HepG2 (cell line): Measurements from ENCODE around the gene DENND5A. TPM values are rescaled to one million over a fixed set of nuclear protein-coding genes. Genes with fewer than 3 reads are reported as not detected.
A peak's percentile ranks its signal among the peaks of the same experiment; 100 is the strongest.

Experiments
- BRCA1 ChIP-seq: sonication (generic); formaldehyde crosslinking; IDR thresholded peaks from 2 replicates; pipeline ENCODE4 v1.4.0; 2020; ENCODE audit warnings: missing genetic modification reagents
- BRD4 ChIP-seq: sonication (generic); formaldehyde crosslinking; IDR thresholded peaks from 2 replicates; pipeline ENCODE4 v1.4.0; 2020; ENCODE audit warnings: missing genetic modification reagents
- ELF1 ChIP-seq: sonication (generic); formaldehyde crosslinking; IDR thresholded peaks from 2 replicates; pipeline ENCODE4 v1.4.0; 2020; ENCODE audit warnings: missing genetic modification reagents
- FLYWCH1 ChIP-seq: sonication (generic); formaldehyde crosslinking; IDR thresholded peaks from 2 replicates; pipeline ENCODE4 v1.8.1; 2023; ENCODE audit warnings: mild to moderate bottlenecking, missing genetic modification reagents
- HDAC2 ChIP-seq: sonication (generic); formaldehyde crosslinking; IDR thresholded peaks from 2 replicates; pipeline ENCODE4 v1.4.0; 2020; ENCODE audit warnings: missing genetic modification reagents
- HIVEP1 ChIP-seq: sonication (generic); formaldehyde crosslinking; IDR thresholded peaks from 2 replicates; pipeline ENCODE4 v1.4.0; 2020; ENCODE audit warnings: mild to moderate bottlenecking, missing genetic modification reagents
- HNF4A ChIP-seq: sonication (generic); formaldehyde crosslinking; IDR thresholded peaks from 2 replicates; pipeline ENCODE4 v1.4.0; 2020; ENCODE audit warnings: missing genetic modification reagents
- NFYB ChIP-seq: sonication (generic); formaldehyde crosslinking; IDR thresholded peaks from 2 replicates; pipeline ENCODE4 v1.4.0; 2020; ENCODE audit warnings: missing genetic modification reagents
- NR1H2 ChIP-seq: sonication (generic); formaldehyde crosslinking; IDR thresholded peaks from 2 replicates; pipeline ENCODE4 v1.8.1; 2022; ENCODE audit warnings: low read depth, missing genetic modification reagents, borderline replicate concordance
- SMYD3 ChIP-seq: sonication (generic); formaldehyde crosslinking; IDR thresholded peaks from 2 replicates; pipeline ENCODE4 v1.8.1; 2023; ENCODE audit warnings: mild to moderate bottlenecking, missing genetic modification reagents
- SUZ12 ChIP-seq: fragments of 150-350 bp; IDR thresholded peaks from 2 replicates; pipeline ENCODE4 v1.6.1; 2014; ENCODE audit warnings: low read depth, low read length
- YEATS4 ChIP-seq: sonication (generic); formaldehyde crosslinking; IDR thresholded peaks from 2 replicates; pipeline ENCODE4 v1.4.0; 2020; ENCODE audit warnings: missing genetic modification reagents, borderline replicate concordance
- ZFX ChIP-seq: sonication (generic); formaldehyde crosslinking; IDR thresholded peaks from 2 replicates; pipeline ENCODE4 v1.4.0; 2020; ENCODE audit warnings: mild to moderate bottlenecking, low read depth, missing genetic modification reagents, moderate library complexity
- ZNF331 ChIP-seq: sonication (generic); formaldehyde crosslinking; IDR thresholded peaks from 2 replicates; pipeline ENCODE4 v1.4.0; 2020; ENCODE audit warnings: missing genetic modification reagents
- ZNF607 ChIP-seq: sonication (generic); formaldehyde crosslinking; IDR thresholded peaks from 2 replicates; pipeline ENCODE4 v1.5.1; 2020; ENCODE audit warnings: missing genetic modification reagents, mild to moderate bottlenecking, borderline replicate concordance
- ZNF816 ChIP-seq: sonication (generic); formaldehyde crosslinking; IDR thresholded peaks from 2 replicates; pipeline ENCODE4 v1.8.0; 2022; ENCODE audit warnings: missing genetic modification reagents, mild to moderate bottlenecking, borderline replicate concordance
- polyA plus RNA-seq, 8 experiments: library from polyadenylated mRNA; depleted of rRNA in 3 of 8; stranded (reverse) in 7 of 8; unstranded in 1 of 8; fragments of >200 nt; fragmentation: Illumina TruSeq in 4 of 8; extraction: Trizol in 4 of 8; gene quantifications; 2 replicates each; pipeline versions ENCODE4 v1.2.1 to v1.2.3, GENCODE V29; 2011 to 2016; ENCODE audit warnings: low read depth in 4 of 8, missing spikeins in 1 of 8, mixed read lengths in 1 of 8; ENCODE audit not compliant: insufficient read depth in 1 of 8
- total RNA-seq, 5 experiments: library from RNA; depleted of rRNA; stranded (reverse); fragments of >200 nt; fragmentation: Illumina TruSeq; extraction: Trizol; gene quantifications; 2 replicates each; pipeline ENCODE4 v1.2.3, GENCODE V29; 2016; ENCODE audit warnings: low read depth in 1 of 5
- TF ChIP-seq, protein P1 (sequence below): sonication (generic); formaldehyde crosslinking; IDR thresholded peaks from 2 replicates; pipeline ENCODE4 v1.8.0; 2022; ENCODE audit warnings: missing genetic modification reagents, mild to moderate bottlenecking, moderate library complexity, borderline replicate concordance
- TF ChIP-seq, protein P2 (sequence below): conservative IDR thresholded peaks from 2 replicates; pipeline ENCODE4 v1.6.1; 2018; ENCODE audit warnings: missing genetic modification reagents
- TF ChIP-seq, protein P3 (sequence below): sonication (generic); formaldehyde crosslinking; IDR thresholded peaks from 2 replicates; pipeline ENCODE4 v1.4.0; 2020; ENCODE audit warnings: mild to moderate bottlenecking, missing genetic modification reagents
- TF ChIP-seq, protein P4 (sequence below): IDR thresholded peaks from 2 replicates; pipeline ENCODE4 v1.6.1; 2016; ENCODE audit warnings: low read depth, borderline replicate concordance
- TF ChIP-seq, protein P5 (sequence below): sonication (generic); formaldehyde crosslinking; conservative IDR thresholded peaks from 2 replicates; pipeline ENCODE4 v1.8.0; 2022; ENCODE audit warnings: missing genetic modification reagents

The DENND5A gene
- total and polyA plus RNA-seq, 2 of the 13 experiments (the other 11 are each of a cell fraction or from before 2014, with no cell fraction given) = 63.3 to 145 TPM

DNA sequence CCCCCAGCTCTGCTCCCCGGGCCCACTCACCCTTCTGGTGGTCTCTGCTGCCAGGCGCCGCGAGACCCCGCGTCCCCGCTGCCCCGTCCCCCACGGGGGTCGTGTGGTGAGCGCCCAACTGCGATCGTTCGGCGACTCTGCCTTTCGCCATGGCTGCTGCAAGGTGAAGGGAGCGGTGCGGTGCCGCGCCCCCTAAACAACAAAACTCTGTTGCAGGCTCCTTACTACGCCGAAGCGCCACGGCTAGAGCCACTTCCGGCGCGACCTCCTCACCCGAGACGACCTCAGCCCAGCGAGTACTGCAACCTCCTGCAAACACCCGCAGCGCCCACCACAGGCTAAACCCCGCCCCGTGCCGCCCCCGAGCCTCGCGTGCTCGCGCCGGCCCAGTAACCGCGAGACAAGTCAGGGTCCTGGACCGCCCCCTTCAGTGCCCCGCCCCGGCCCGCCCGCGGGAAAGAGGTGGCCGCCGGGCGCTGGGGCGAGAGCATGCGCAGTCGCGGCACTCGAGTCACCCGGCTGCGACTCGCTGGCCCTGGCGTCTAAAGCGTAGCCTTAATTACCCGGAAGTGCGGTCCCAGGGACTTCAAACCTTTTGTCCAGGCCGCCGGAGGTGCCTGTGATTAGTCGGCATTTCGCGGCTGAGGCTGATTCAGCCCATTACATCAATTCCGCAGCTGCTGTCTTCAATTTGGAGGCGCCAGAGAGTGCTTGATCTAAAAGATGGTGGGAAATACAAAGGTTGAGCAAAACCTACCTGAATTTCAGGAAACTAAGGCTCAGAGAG, 49.3 kb upstream of the DENND5A start, which contains the start of gene TMEM41B (continued):
- TF ChIP-seq NFYB (peak; percentile 75), BRD4 (CRISPR knock-in tag) (peak; percentile 57; the same call in 1 of the 2 replicates), ELF1 (CRISPR knock-in tag) (peak; percentile 97), HDAC2 (CRISPR knock-in tag) (peak; percentile 37; the same call in 1 of the 2 replicates), FLYWCH1 (CRISPR knock-in tag) (0 out of 2 replicates have a peak, but pooled peaks have one; percentile 34), NR1H2 (CRISPR knock-in tag) (no peak), HIVEP1 (CRISPR knock-in tag) (0 out of 2 replicates have a peak, but pooled peaks have one; percentile 44), ZNF331 (CRISPR knock-in tag) (peak; percentile 62; the same call in 1 of the 2 replicates), ZFX (CRISPR knock-in tag) (peak; percentile 71), HNF4A (peak; percentile 51), YEATS4 (peak; percentile 69), SMYD3 (CRISPR knock-in tag) (peak; percentile 63; the same call in 1 of the 2 replicates), SUZ12 (no peak), ZNF816 (CRISPR knock-in tag) (no peak), ZNF607 (peak; percentile 70; the same call in 1 of the 2 replicates), BRCA1 (CRISPR knock-in tag) (0 out of 2 replicates have a peak, but pooled peaks have one; percentile 82)
- TF ChIP-seq, protein P1, sequence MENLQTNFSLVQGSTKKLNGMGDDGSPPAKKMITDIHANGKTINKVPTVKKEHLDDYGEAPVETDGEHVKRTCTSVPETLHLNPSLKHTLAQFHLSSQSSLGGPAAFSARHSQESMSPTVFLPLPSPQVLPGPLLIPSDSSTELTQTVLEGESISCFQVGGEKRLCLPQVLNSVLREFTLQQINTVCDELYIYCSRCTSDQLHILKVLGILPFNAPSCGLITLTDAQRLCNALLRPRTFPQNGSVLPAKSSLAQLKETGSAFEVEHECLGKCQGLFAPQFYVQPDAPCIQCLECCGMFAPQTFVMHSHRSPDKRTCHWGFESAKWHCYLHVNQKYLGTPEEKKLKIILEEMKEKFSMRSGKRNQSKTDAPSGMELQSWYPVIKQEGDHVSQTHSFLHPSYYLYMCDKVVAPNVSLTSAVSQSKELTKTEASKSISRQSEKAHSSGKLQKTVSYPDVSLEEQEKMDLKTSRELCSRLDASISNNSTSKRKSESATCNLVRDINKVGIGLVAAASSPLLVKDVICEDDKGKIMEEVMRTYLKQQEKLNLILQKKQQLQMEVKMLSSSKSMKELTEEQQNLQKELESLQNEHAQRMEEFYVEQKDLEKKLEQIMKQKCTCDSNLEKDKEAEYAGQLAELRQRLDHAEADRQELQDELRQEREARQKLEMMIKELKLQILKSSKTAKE = peak; percentile 64; the same call in 1 of the 2 replicates
- TF ChIP-seq, protein P2, sequence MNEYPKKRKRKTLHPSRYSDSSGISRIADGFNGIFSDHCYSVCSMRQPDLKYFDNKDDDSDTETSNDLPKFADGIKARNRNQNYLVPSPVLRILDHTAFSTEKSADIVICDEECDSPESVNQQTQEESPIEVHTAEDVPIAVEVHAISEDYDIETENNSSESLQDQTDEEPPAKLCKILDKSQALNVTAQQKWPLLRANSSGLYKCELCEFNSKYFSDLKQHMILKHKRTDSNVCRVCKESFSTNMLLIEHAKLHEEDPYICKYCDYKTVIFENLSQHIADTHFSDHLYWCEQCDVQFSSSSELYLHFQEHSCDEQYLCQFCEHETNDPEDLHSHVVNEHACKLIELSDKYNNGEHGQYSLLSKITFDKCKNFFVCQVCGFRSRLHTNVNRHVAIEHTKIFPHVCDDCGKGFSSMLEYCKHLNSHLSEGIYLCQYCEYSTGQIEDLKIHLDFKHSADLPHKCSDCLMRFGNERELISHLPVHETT (CRISPR knock-in tag) = no peak; the same call in 1 of the 2 replicates
- TF ChIP-seq, protein P3, sequence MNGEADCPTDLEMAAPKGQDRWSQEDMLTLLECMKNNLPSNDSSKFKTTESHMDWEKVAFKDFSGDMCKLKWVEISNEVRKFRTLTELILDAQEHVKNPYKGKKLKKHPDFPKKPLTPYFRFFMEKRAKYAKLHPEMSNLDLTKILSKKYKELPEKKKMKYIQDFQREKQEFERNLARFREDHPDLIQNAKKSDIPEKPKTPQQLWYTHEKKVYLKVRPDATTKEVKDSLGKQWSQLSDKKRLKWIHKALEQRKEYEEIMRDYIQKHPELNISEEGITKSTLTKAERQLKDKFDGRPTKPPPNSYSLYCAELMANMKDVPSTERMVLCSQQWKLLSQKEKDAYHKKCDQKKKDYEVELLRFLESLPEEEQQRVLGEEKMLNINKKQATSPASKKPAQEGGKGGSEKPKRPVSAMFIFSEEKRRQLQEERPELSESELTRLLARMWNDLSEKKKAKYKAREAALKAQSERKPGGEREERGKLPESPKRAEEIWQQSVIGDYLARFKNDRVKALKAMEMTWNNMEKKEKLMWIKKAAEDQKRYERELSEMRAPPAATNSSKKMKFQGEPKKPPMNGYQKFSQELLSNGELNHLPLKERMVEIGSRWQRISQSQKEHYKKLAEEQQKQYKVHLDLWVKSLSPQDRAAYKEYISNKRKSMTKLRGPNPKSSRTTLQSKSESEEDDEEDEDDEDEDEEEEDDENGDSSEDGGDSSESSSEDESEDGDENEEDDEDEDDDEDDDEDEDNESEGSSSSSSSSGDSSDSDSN (CRISPR knock-in tag) = peak; percentile 60; the same call in 1 of the 2 replicates
- TF ChIP-seq, protein P4, sequence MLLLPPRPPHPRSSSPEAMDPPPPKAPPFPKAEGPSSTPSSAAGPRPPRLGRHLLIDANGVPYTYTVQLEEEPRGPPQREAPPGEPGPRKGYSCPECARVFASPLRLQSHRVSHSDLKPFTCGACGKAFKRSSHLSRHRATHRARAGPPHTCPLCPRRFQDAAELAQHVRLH = 0 out of 2 replicates have a peak, but pooled peaks have one; percentile 5
- TF ChIP-seq, protein P5, sequence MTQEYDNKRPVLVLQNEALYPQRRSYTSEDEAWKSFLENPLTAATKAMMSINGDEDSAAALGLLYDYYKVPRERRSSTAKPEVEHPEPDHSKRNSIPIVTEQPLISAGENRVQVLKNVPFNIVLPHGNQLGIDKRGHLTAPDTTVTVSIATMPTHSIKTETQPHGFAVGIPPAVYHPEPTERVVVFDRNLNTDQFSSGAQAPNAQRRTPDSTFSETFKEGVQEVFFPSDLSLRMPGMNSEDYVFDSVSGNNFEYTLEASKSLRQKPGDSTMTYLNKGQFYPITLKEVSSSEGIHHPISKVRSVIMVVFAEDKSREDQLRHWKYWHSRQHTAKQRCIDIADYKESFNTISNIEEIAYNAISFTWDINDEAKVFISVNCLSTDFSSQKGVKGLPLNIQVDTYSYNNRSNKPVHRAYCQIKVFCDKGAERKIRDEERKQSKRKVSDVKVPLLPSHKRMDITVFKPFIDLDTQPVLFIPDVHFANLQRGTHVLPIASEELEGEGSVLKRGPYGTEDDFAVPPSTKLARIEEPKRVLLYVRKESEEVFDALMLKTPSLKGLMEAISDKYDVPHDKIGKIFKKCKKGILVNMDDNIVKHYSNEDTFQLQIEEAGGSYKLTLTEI = no peak
